Left ventricle myocardium inferior (tissue), 1 donor: ENCODE data around the gene SNX9. TPM values are rescaled to one million over a fixed set of nuclear protein-coding genes. Genes with fewer than 3 reads are reported as not detected.

Experiments used
- DNase-seq: peaks from one replicate; pipeline ENCODE4 v3.0.0-alpha.2; 2020
- H3K27ac ChIP-seq: fragments of 200-600 bp; replicated peaks from 2 replicates; pipeline ENCODE4 v1.8.0; 2021
- H3K27me3 ChIP-seq: fragments of 200-600 bp; 2 replicates; pipeline ENCODE4 v1.8.0; 2021; ENCODE audit warnings: low read depth
- H3K36me3 ChIP-seq: fragments of 200-600 bp; 2 replicates; pipeline ENCODE4 v1.8.0; 2021
- H3K4me1 ChIP-seq: fragments of 200-600 bp; 2 replicates; pipeline ENCODE4 v1.8.0; 2021
- H3K4me3 ChIP-seq: fragments of 200-600 bp; 2 replicates; pipeline ENCODE4 v1.8.0; 2021; ENCODE audit warnings: mild to moderate bottlenecking, moderate library complexity
- H3K9me3 ChIP-seq: fragments of 200-600 bp; replicated peaks from 2 replicates; pipeline ENCODE4 v1.8.0; 2021
- CTCF ChIP-seq: fragments of 200-600 bp; IDR thresholded peaks from 2 replicates; pipeline ENCODE4 v1.8.0; 2021; ENCODE audit warnings: antibody characterized with exemption, mild to moderate bottlenecking, borderline replicate concordance
- intact Hi-C: fragments of 100-400 bp; cut with micrococcal nuclease; formaldehyde crosslinking; loops from one replicate; pipeline ENCODE4 v1.11.0; 2022
- total RNA-seq: library from RNA; stranded (reverse); fragmentation: NEBNext Ultra II Directional; extraction: Animal tissue kit (Norgen Biotek cat#: 25700); gene quantifications from one replicate; pipeline ENCODE4 v1.2.1, GENCODE V29; 2021
- donor health status: DM: no; HTN: yes; CAD: no; lungs with severe emphysema.

SNX9 gene
- total RNA-seq, 1 donor from 2014 or later, result 31.9 TPM

DNA sequence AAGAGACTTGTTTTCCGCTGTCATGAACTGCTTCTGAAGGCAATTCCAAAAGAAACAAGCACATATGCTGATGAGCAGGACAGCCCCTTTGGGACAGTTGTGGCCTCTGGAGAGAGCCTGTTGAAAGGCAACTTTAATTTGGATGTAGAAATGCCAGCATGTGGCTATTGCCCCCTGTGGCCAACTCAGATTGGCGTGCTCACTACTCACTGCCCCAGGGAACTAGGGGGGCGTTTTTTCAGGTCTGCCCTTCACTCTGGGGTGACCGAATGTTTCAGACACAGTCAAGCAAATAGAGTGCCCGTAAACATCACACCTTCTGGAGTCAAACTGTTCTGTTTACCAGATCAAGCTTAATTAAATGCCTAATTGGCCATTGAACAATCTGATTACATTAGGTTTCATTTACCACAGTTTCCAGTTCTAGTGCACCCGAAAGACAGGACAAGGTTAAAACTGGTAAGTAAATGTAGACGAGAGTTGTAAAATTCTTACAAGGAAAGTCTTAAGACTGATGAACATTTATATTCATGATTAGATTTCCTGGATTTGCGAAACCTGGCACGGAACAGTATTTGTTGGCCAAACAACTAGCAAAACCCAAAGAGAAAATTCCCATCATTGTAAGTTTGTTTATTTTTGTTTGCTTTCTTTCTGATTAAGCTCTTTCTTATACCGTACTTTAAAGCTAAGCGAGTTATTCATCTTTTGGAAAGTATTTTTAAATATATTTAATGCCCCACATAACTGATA lies 82.7 kb downstream of the SNX9 start:
- peaks cover 39% of the 10 kb centered on the region for H3K4me1 ChIP-seq
- intact Hi-C loops, result no loop called here
- no peaks in the 10 kb centered on the region for H3K27me3 ChIP-seq
- DNase-seq, result no peak
- peak overlapping the region; percentile 41 for H3K27ac ChIP-seq
- H3K4me3 ChIP-seq, result no peak overlapping the region
- peaks cover 55% of the 10 kb centered on the region for H3K36me3 ChIP-seq
- H3K9me3 ChIP-seq, result no peaks in the 10 kb centered on the region
- TF ChIP-seq CTCF, result no peak

DNA sequence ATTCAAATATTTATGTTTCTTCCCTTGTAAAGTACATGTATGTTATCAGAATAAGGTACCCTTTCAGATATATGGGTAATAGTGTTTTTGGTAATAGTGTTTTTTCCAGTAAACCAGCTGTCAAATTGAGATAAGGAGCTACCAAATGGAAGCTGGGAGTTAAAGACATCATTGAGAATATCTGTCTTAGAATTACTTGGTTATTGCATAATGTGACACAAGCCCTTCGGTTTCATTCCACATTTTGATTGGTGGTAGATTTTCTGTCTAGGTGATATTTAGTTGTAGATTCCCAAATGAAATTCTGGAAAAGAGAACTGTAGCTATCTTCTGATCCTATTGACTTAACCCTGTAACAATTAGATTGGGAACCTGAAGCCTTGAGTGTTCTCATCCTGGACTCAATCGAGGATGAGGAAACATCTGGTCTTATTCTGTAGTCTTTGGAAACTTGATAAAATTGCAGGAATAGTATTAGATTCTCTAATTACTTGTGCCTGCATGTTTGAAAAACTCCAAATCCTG lies 83.6 kb downstream of the SNX9 start:
- no peaks in the 10 kb centered on the region for H3K27me3 ChIP-seq
- peak overlapping the region; percentile 41 for H3K27ac ChIP-seq
- H3K4me3 ChIP-seq, result no peak overlapping the region
- peaks cover 42% of the 10 kb centered on the region for H3K4me1 ChIP-seq
- no peaks in the 10 kb centered on the region for H3K9me3 ChIP-seq
- H3K36me3 ChIP-seq, result peaks cover 61% of the 10 kb centered on the region
- intact Hi-C loops, result no loop called here
- no peak for DNase-seq
- no peak for TF ChIP-seq CTCF

GRCh38 chr6:157907651-157908050 lies 84.6 kb downstream of the SNX9 start:
- no peak overlapping the region for H3K27ac ChIP-seq
- H3K36me3 ChIP-seq, result peaks cover 57% of the 10 kb centered on the region
- intact Hi-C loops, result no loop called here
- TF ChIP-seq CTCF, result no peak
- no peaks in the 10 kb centered on the region for H3K9me3 ChIP-seq
- no peaks in the 10 kb centered on the region for H3K27me3 ChIP-seq
- no peak for DNase-seq
- H3K4me3 ChIP-seq, result no peak overlapping the region
- peaks cover 53% of the 10 kb centered on the region for H3K4me1 ChIP-seq

DNA sequence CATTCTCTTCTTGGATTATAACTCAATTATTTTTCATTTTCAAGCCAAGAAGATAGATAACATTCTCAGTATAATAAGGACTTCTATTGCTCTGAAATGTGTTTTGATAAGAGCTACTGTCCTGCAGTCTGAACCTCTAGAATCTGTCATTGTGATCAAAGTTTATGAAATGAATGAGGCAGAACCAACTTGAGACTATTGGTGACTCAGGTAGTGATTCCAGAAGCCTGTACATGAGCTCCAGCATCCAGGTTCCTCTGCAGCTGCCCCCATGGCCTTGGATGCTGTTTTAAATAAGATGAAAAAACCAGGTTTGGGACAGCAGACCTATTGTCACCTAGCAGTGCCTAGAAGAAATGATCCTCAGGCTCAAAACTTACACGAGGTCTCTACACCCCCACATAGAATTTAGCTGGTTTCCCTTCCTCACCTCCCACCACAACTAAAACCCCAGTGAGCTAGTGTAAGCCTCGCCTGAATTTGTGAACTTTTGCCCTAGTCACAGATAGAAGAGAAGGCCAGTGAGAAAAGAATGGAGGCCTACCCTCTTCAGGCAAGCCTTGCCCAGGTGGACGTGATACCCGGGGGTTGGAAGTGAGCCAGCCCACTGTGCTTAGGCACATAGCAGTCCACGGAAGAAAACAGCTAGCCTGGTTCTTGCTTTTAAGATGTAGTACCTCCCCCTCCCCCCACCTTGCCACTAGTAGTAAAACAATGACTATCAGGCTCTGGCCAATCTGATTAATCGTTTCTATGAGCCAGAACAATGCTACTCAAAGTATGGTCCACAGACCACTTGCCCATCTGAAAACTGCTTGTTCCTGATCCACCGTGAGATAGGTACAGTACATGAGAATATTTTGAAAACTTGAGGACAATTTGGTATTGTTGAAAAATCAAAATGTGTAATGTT lies 85.6 kb downstream of the SNX9 start:
- intact Hi-C loops, result no loop called here
- Histone ChIP-seq H3K4me3 (no peak overlapping the region), H3K36me3 (peaks cover 54% of the 10 kb centered on the region)

More for the DNA sequence above, 85.6 kb downstream of the SNX9 start:
- no peak overlapping the region for H3K27ac ChIP-seq
- H3K4me1 ChIP-seq, result peaks cover 53% of the 10 kb centered on the region
- DNase-seq, result no peak
- no peaks in the 10 kb centered on the region for H3K9me3 ChIP-seq
- H3K27me3 ChIP-seq, result no peaks in the 10 kb centered on the region
- no peak for TF ChIP-seq CTCF
